ENCODE measurements around the gene IL32. TPM values are rescaled to one million over a fixed set of nuclear protein-coding genes. Genes with fewer than 3 reads are reported as not detected.

Gene IL32
- total and polyA plus RNA-seq, 2 of the 4 experiments (the other 2 are of a cell fraction): 25.6 to 95.7 TPM

DNA sequence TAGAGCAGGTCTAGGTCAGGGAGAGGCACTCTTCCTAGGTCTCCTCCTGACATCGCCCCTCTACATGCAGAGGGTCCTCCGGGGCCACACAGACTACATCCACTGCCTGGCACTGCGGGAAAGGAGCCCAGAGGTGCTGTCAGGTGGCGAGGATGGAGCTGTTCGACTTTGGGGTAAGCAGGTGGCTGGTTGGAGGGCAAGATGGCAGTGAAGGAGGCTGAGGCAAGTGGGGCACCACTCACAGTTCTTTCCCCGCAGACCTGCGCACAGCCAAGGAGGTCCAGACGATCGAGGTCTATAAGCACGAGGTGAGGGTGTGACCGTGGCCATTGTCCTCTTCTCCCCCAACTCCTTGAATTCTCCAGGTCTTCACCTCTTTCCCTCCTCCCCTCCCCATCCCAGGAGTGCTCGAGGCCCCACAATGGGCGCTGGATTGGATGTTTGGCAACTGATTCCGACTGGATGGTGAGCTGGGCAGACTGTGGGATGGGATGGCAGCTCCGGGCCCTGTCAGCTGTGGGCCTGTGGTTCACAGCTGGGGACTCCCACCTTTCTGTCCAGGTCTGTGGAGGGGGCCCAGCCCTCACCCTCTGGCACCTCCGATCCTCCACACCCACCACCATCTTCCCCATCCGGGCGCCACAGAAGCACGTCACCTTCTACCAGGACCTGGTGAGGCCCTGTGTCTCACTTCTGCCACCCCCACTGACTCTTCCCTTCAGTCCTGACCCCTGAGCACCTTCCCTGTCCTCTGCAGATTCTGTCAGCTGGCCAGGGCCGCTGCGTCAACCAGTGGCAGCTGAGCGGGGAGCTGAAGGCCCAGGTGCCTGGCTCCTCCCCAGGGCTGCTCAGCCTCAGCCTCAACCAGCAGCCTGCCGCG lies 38.6 kb upstream of the IL32 start:
- peaks cover 20% of the 10 kb centered on the region for H3K36me3 ChIP-seq (ENCODE audit: control insufficient read depth, insufficient read depth, low read length)
- H2AK5ac ChIP-seq (ENCODE audit: low read depth, low read length): no peak overlapping the region
- H3K79me1 ChIP-seq (ENCODE audit: low read depth in 1 of 2, low read length in 2 of 2): peaks cover 0 to 16% of the 10 kb centered on the region in 2 experiments; a peak in 2 of 4 replicates
- no peak for TF ChIP-seq CHD1 (IDR thresholded peaks at IDR 0.05; ENCODE audit: low read depth, low read length)
- peak; percentile 75 for TF ChIP-seq POLR2A (IDR thresholded peaks at IDR 0.05; ENCODE audit: low read depth, low read length)
- H3K14ac ChIP-seq (replicated peaks; ENCODE audit: low read depth, low read length): no peak overlapping the region
- H3K4me1 ChIP-seq (ENCODE audit: control insufficient read depth, insufficient read depth, low read length): peaks cover 9% of the 10 kb centered on the region
- no TSS peak for BruUV-seq (replicated peaks)
- H4K5ac ChIP-seq (ENCODE audit: low read depth, low read length): no peak overlapping the region
- no peak overlapping the region for H3K9ac ChIP-seq (ENCODE audit: low read depth, low read length)
- no peak overlapping the region for H3K27ac ChIP-seq (ENCODE audit: insufficient read depth, low read length)
- no peaks in the 10 kb centered on the region for H3K9me1 ChIP-seq (ENCODE audit: insufficient read depth, low read length)
- ATAC-seq (ENCODE audit: low read depth) (no peak), DNase-seq (no peak)
- no peak overlapping the region for H4K91ac ChIP-seq (ENCODE audit: insufficient read depth, low read depth, low read length)
- H3K56ac ChIP-seq (ENCODE audit: extremely low read depth, insufficient read depth, low read length): no peak overlapping the region
- ChIA-PET CTCF (interaction anchor here (0.8 to 1.8 kb wide), 2 partner anchors 12 to 23 kb away, joined by 5 to 7 read pairs; no protein-coding TSS in a partner anchor), POLR2A (ENCODE audit: unreplicated experiment) (no interaction called here)
- no peak overlapping the region for H2BK15ac ChIP-seq (ENCODE audit: low read depth, low read length)
- intact Hi-C loops (cut with micrococcal nuclease): no loop called here
- in situ Hi-C loops (cut with MboI; ENCODE audit: low sequenced_read_pairs): no loop called here
- WGBS, 2 experiments (ENCODE audit: extremely low coverage in 2 of 2, insufficient read length in 1 of 2): 85% methylated on average over 10 of the region's 24 CpGs; no CpG with 5 or more reads in 1 of the 2 experiments
- H2BK5ac ChIP-seq (ENCODE audit: low read depth, low read length, poor library complexity, severe bottlenecking): no peak overlapping the region
- dilution Hi-C loops (cut with HindIII; ENCODE audit: low sequenced_read_pairs, unreplicated experiment): no loop called here
- no peak overlapping the region for H2AK9ac ChIP-seq (replicated peaks; ENCODE audit: low read depth, low read length, poor library complexity)
- no peak overlapping the region for H3K4me2 ChIP-seq (ENCODE audit: low read depth, low read length)
- no peak overlapping the region for H2BK120ac ChIP-seq (ENCODE audit: low read depth, low read length)
- H2AFZ ChIP-seq (replicated peaks; ENCODE audit: low read length, poor library complexity): no peak overlapping the region
- H3K4me3 ChIP-seq (ENCODE audit: insufficient read depth, low read depth, low read length): no peak overlapping the region
- H2BK20ac ChIP-seq (ENCODE audit: low read depth, low read length): no peak overlapping the region
- H3K4ac ChIP-seq (ENCODE audit: low read depth, low read length): no peak overlapping the region
- no peak overlapping the region for H4K8ac ChIP-seq (ENCODE audit: low read depth in 2 of 2, low read length in 2 of 2)
- H3K18ac ChIP-seq (ENCODE audit: low read depth, low read length): no peak overlapping the region
- no peak overlapping the region for H3K23ac ChIP-seq (ENCODE audit: low read depth, low read length)
- H4K20me1 ChIP-seq (ENCODE audit: insufficient read depth, low read length): peaks cover 23% of the 10 kb centered on the region
- no peaks in the 10 kb centered on the region for H3K9me3 ChIP-seq (ENCODE audit: control insufficient read depth, insufficient read depth, low read length)
- H3K27me3 ChIP-seq (ENCODE audit: control insufficient read depth, insufficient read depth, low read length): peaks cover 13% of the 10 kb centered on the region; the same call in 1 of the 2 replicates

Data from IMR-90 (cell line).